ENCODE measurements around the gene CYP4V2. TPM values are rescaled to one million over a fixed set of nuclear protein-coding genes. Genes with fewer than 3 reads are reported as not detected.
"Not testable (repeated sequence)": the region's sequence is repeated elsewhere in the genome, so short reads cannot be mapped to it uniquely, and the experiment has no call there.

CYP4V2 gene
- total RNA-seq, 1 experiment from 2014 or later: 8.6 TPM

- Histone ChIP-seq H3K9ac (ENCODE audit: low read length) (no peak overlapping the region), H3K9me3 (ENCODE audit: control insufficient read depth in 1 of 2, insufficient read depth in 1 of 2, low read depth in 1 of 2, low read length in 2 of 2) (no peaks in the 10 kb centered on the region), H3K27ac (ENCODE audit: low read depth, low read length) (no peak overlapping the region), H4K20me1 (ENCODE audit: insufficient read depth) (no peaks in the 10 kb centered on the region), H3K4me1 (ENCODE audit: control insufficient read depth in 1 of 2, insufficient read depth in 2 of 2, low read length in 2 of 2) (no peaks in the 10 kb centered on the region), H3K4me3 (replicated peaks in 1 of 2; ENCODE audit: low read depth in 1 of 2, low read length in 2 of 2) (no peak overlapping the region), H3K9me2 (ENCODE audit: insufficient read depth) (no peaks in the 10 kb centered on the region), H2AFZ (ENCODE audit: low read depth, low read length, poor library complexity, severe bottlenecking) (no peak overlapping the region), H3K4me2 (ENCODE audit: low read length) (no peak overlapping the region), H3K27me3 (ENCODE audit: insufficient read depth, low read length) (no peaks in the 10 kb centered on the region), H3K79me2 (ENCODE audit: insufficient read depth, low read length) (no peaks in the 10 kb centered on the region), H3K36me3 (ENCODE audit: control insufficient read depth in 1 of 2, insufficient read depth in 2 of 2, low read length in 2 of 2) (no peaks in the 10 kb centered on the region)
- ATAC-seq: no peak
- CTCF ChIA-PET: no interaction called here
- RAD21 ChIA-PET (ENCODE audit: low non-redundant PET in 1 of 2, low total read pairs in 2 of 2, uncharacterized antibody in 2 of 2, unreplicated experiment in 2 of 2): no interaction called here
- intact Hi-C loops (cut with micrococcal nuclease): no loop called here
- DNase-seq (ENCODE audit: low read depth, low spot score): no peak
- POLR2A ChIA-PET: no interaction called here
- TF ChIP-seq YY1 (IDR thresholded peaks at IDR 0.05; ENCODE audit: extremely low read depth, insufficient replicate concordance, low read depth, low read length) (no peak), SIN3A (IDR thresholded peaks at IDR 0.05; ENCODE audit: low read depth) (no peak), EZH2phosphoT487 (IDR thresholded peaks at IDR 0.05; ENCODE audit: borderline replicate concordance) (no peak), TCF7L2 (IDR thresholded peaks at IDR 0.05; ENCODE audit: borderline replicate concordance, extremely low read depth, insufficient read depth, insufficient read length) (no peak), JUND (IDR thresholded peaks at IDR 0.05) (no peak), POLR2AphosphoS5 (IDR thresholded peaks at IDR 0.05; ENCODE audit: low read depth, low read length) (no peak), ZNF274 (IDR thresholded peaks at IDR 0.05; ENCODE audit: low read depth, low read length) (no peak), REST (IDR thresholded peaks at IDR 0.05; ENCODE audit: low read depth) (no peak), CBX3 (IDR thresholded peaks at IDR 0.05; ENCODE audit: low read depth) (no peak)
- no TSS peak for BruUV-seq (replicated peaks)
These were observed 50.2 kb downstream of the CYP4V2 start for GRCh38 chr4:186241616-186242015.

- H2AFZ ChIP-seq (ENCODE audit: low read depth, low read length, poor library complexity, severe bottlenecking); H3K79me2 ChIP-seq (ENCODE audit: insufficient read depth, low read length); H4K20me1 ChIP-seq (ENCODE audit: insufficient read depth); RAD21 ChIA-PET (ENCODE audit: low non-redundant PET in 1 of 2, low total read pairs in 2 of 2, uncharacterized antibody in 2 of 2, unreplicated experiment in 2 of 2); CTCF ChIA-PET; H3K9ac ChIP-seq (ENCODE audit: low read length); H3K9me3 ChIP-seq (ENCODE audit: control insufficient read depth in 1 of 2, insufficient read depth in 1 of 2, low read depth in 1 of 2, low read length in 2 of 2); H3K27ac ChIP-seq (ENCODE audit: low read depth, low read length); H3K4me1 ChIP-seq (ENCODE audit: control insufficient read depth in 1 of 2, insufficient read depth in 2 of 2, low read length in 2 of 2); intact Hi-C loops (cut with micrococcal nuclease); H3K9me2 ChIP-seq (ENCODE audit: insufficient read depth); H3K36me3 ChIP-seq (ENCODE audit: control insufficient read depth in 1 of 2, insufficient read depth in 2 of 2, low read length in 2 of 2); H3K4me2 ChIP-seq (ENCODE audit: low read length); H3K4me3 ChIP-seq (replicated peaks in 1 of 2; ENCODE audit: low read depth in 1 of 2, low read length in 2 of 2); POLR2A ChIA-PET; DNase-seq (ENCODE audit: low read depth, low spot score); ATAC-seq; H3K27me3 ChIP-seq (ENCODE audit: insufficient read depth, low read length); BruUV-seq (replicated peaks): not testable (repeated sequence)
These were observed 50.7 kb downstream of the CYP4V2 start for GRCh38 chr4:186242031-186242430.

Data from HCT116 (cell line).